Kidney epithelial cell (primary cell): ENCODE data around the gene PHF1. TPM values are rescaled to one million over a fixed set of nuclear protein-coding genes. Genes with fewer than 3 reads are reported as not detected.

ENCODE experiments used
- DNase-seq: peaks from one replicate; pipeline ENCODE4 v3.0.0-alpha.2; 2010; ENCODE audit warnings: low read depth
- H3K27me3 ChIP-seq: 2 replicates; pipeline ENCODE4 v1.6.0; 2011; ENCODE audit warnings: low read length; ENCODE audit not compliant: control insufficient read depth, insufficient read depth
- H3K36me3 ChIP-seq: 2 replicates; pipeline ENCODE4 v1.5.1; 2011; ENCODE audit warnings: low read length; ENCODE audit not compliant: control insufficient read depth, insufficient read depth
- H3K4me3 ChIP-seq: 2 replicates; pipeline ENCODE4 v1.5.1; 2011; ENCODE audit warnings: low read depth, mild to moderate bottlenecking, control low read depth, low read length
- CTCF ChIP-seq: IDR thresholded peaks from 2 replicates; pipeline ENCODE4 v1.5.1; 2011; ENCODE audit warnings: mild to moderate bottlenecking, moderate library complexity, low read length, control low read depth, inconsistent platforms; ENCODE audit not compliant: insufficient read depth, poor library complexity, severe bottlenecking
- total RNA-seq: library from RNA; depleted of rRNA; stranded (reverse); fragments of >200 nt; gene quantifications from 2 replicates; pipeline ENCODE4 v1.2.3, GENCODE V29; 2015

Gene PHF1
- total RNA-seq, 1 donor from 2014 or later, result 27.9 TPM

- no peak for DNase-seq
These were observed 26.2 kb upstream of the PHF1 start for GRCh38 chr6:33384581-33385020.

DNA sequence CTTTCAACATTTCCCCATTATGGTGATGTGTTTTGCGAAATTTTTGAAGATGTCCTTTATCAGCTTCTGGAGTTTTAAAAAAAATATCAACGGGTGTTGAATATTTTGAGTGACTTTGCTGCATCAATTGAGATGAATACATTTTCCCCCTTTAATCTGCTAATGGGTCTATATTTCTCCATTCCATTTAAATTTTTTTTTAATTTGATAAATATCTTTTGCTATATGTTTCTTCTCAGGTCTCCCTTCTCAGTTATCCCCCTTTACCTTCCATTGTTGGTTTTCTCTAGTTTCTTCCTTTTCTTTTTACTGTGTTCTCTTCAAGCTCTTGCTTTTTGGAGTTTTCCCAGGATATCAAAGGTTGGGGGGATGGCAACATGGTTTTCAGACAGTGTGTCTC lies 20.6 kb upstream of the PHF1 start:
- no peak for TF ChIP-seq CTCF
- no peaks in the 10 kb centered on the region for H3K27me3 ChIP-seq
- H3K4me3 ChIP-seq, result no peak overlapping the region
- H3K36me3 ChIP-seq, result no peaks in the 10 kb centered on the region
- DNase-seq, result no peak

More at GRCh38 chr6:33384581-33385020, 26.2 kb upstream of the PHF1 start:
- Histone ChIP-seq H3K4me3 (no peak overlapping the region), H3K27me3 (no peaks in the 10 kb centered on the region), H3K36me3 (no peaks in the 10 kb centered on the region)
- peak; percentile 49 for TF ChIP-seq CTCF

DNA sequence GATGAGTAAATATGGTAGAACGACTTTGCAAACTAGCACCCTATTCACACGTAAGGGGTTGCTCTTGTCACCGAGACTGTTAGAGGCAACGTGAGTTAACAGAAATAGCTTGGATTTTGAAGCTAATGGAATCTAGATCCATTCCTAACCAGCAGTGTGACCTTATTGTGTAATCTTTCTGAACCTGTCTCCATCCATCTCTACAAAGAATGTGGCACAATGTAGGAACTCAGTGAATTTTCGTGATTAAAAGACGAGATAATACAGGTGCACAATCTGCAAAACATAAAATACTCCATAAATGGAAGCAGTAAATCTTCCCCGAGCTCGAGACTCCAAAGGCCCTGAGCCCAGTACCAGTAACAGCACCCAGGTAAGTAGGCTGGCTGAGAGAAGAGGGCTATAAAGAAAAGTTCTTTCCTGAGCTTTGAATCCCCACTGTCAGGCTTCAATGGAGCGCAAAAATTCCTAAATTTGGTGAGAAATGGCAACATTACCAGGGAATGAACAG lies 20.0 kb upstream of the PHF1 start:
- no peak for DNase-seq
- Histone ChIP-seq H3K36me3 (no peaks in the 10 kb centered on the region), H3K4me3 (no peak overlapping the region), H3K27me3 (no peaks in the 10 kb centered on the region)
- TF ChIP-seq CTCF, result no peak

DNA sequence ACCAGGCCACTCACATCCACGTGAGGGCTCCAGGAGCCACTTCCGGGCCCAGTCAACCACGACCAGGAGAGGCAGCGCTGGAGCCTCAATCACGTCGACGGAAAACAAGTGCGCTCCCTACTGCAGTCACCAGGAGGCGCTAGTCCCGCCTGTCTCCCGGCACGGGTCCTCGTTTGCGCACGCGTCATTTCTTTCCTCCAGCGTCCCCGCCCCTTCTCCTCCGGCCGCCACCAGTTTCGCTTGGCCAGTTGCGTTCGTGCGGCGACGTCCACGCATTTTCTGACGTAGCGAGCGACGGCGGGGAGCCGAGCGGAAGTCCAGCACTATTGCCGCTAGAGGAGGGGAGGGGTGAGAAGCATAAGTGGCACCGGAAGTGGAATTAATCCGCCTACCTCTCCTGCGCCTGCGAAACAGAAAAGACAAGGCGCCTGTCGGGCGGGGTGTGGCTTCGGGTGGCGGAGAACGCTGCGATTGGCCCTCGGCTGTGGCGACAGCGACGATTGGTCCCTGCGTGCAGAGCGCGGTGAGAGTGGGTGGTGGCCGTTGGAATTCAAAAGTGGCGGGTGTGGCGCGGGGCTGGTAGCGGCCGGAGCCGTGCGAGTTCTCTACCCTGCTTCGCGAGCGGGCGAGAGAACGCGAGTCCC lies 19.4 kb upstream of the PHF1 start, which contains the start of gene KIFC1:
Gene KIFC1 (plus strand): TSS at position 546 of the 644 bp plus-strand sequence. CDS start 163 bp downstream, outside the sequence.
- DNase-seq, result peak; percentile 99
- peak; percentile 97 for TF ChIP-seq CTCF

DNA sequence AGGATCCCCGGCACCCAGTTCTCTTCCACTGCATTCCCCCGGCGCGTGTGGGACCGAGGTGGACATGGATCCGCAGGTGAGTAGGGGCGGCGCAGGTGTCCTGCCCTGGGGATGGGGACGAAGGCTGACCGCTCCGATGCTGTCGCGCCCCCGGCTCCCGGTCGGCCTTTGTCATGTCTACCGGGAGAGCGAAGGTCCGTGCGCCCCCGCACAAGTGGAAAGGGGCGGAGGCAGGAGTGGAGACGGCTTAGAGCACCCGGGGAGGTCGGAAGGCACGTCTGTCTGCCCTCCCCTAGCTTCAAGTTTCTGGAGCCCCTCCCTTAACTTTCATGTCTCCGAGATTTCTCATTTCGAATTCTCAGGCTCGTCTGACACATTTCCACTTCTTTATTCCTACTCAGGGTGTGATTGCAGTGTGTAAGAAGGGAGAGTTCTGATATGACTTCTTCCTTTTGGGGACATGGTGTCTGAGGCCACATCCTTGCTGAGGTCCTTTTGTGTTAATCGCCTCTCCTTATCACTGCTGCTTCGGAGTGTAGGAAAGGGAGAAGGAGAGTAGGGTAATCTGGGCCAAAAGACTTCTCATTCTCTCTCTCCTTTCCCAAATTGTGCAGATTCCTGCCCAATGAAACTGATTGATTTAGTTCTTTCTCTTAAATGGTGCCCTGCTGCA lies 18.8 kb upstream of the PHF1 start:
- no peak for DNase-seq
- no peak for TF ChIP-seq CTCF
- H3K27me3 ChIP-seq, result no peaks in the 10 kb centered on the region
- H3K4me3 ChIP-seq, result peak overlapping the region; percentile 99
- no peaks in the 10 kb centered on the region for H3K36me3 ChIP-seq

More for the DNA sequence above, 19.4 kb upstream of the PHF1 start, which contains the start of gene KIFC1:
- Histone ChIP-seq H3K4me3 (peak within 1 kb of the TSS; percentile 99), H3K36me3 (no peaks in the 10 kb centered on the region), H3K27me3 (no peaks in the 10 kb centered on the region)
